GM18526 (cell line): ENCODE results near the gene HSPA12A.

Experiments
- POLR2A ChIP-seq: IDR thresholded peaks from 3 replicates; pipeline ENCODE4 v1.6.1; 2011; ENCODE audit not compliant: insufficient read length; ENCODE audit errors: extremely low read depth

HSPA12A gene, protein sequence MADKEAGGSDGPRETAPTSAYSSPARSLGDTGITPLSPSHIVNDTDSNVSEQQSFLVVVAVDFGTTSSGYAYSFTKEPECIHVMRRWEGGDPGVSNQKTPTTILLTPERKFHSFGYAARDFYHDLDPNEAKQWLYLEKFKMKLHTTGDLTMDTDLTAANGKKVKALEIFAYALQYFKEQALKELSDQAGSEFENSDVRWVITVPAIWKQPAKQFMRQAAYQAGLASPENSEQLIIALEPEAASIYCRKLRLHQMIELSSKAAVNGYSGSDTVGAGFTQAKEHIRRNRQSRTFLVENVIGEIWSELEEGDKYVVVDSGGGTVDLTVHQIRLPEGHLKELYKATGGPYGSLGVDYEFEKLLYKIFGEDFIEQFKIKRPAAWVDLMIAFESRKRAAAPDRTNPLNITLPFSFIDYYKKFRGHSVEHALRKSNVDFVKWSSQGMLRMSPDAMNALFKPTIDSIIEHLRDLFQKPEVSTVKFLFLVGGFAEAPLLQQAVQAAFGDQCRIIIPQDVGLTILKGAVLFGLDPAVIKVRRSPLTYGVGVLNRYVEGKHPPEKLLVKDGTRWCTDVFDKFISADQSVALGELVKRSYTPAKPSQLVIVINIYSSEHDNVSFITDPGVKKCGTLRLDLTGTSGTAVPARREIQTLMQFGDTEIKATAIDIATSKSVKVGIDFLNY

DNA sequence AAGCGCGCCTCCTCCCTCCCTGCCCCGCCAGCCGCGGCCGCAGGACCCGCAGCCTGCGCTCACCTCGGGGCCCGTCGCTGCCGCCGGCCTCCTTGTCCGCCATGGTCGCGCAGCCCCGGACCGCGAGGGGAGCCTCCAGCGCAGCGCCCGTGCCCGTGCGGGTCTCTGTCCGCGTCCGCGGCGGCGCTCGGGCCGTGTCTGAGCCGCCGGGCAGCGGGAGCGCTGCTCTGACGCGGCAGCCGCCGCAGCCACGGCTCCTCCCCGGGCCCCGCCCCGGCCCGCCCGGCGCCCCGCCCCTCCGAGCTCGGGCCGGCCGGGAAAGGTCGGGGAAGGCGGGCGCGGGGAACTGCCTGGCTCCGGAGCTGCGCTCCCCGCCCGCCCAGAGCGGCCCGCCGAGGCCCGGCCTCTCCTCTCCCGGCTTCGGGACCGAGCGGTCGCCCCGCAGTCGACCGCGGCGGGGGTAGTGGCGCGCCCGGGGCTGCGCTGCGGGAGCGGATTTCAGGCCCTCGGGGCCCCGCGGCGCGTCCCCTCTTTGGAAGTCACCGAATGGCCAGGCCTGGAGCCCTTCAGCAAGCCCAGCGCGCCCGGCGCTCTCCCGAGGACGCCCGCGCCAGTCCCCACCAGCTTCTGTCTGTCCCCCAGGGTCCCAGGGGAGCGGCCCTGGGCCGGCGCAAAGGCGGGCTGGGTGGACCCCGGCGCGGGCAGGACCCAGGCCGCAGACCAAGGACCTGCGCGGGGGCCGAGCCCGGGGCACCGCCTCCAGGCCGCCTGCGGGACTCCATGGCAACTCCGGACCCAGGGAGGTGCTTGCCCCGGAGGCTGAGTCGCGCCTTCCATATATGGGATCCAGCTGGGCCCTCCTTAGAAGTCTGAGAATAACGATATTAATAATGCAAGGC, at the start of gene HSPA12A:
HSPA12A (minus strand) TSS at position 200 of the 899 bp plus-strand sequence; CDS start at position 103, 97 bp downstream.
- no peak for TF ChIP-seq POLR2A

DNA sequence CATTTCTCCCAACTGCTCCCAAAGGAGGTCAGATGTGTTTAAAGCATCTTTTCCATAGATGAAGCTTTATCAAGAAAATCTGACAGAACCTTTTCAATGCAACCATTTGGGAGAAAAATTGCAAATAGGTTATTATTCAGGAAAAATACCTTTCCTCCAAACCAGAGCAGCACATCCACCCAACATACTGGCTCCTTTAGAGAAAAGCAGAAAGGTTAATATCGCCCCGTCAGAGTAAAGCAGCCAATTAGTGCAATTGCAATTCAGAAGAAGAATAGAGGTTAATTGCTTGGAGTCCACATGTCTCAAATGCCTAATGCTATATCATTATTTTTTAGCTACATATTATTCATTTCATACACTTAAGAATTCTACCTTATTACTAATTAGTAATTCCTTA, 48.9 kb upstream of the HSPA12A start:
- TF ChIP-seq POLR2A: no peak

DNA sequence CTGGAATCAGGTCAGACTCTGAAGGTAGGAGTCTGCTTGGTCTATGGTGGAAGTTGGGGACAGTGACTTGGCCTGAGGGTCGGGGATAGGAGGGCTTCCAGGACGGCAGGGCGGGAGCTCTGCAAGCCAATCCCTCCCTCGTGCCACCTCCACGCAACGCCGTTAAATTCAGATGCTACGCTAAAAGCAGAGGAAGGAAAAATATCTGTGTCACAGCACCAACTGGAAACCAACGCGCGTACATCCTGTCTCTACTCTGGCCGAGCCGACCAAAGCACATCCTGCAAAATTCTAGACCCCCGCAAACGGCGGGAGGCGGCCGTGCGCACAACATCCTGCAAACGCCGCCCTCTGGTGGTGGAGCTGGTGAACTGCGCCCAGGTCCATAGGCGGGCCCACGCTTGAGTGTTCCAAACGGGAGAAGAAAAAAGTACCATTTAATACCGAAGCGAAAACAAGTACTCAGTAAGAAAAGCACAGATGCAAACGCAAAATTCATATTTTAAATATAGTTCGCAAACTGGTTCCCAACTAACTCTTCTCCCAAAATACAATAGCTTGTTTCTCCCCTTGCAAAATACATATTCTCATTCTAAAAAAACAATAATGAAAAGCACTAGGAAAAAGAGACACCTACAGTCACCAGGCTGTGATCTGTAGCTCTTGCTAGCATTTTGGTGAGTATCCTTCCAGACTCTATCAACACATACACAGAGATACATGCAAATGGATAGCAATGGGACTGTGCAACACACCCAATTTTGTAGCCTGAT, 45.7 kb upstream of the HSPA12A start:
- no peak for TF ChIP-seq POLR2A

DNA sequence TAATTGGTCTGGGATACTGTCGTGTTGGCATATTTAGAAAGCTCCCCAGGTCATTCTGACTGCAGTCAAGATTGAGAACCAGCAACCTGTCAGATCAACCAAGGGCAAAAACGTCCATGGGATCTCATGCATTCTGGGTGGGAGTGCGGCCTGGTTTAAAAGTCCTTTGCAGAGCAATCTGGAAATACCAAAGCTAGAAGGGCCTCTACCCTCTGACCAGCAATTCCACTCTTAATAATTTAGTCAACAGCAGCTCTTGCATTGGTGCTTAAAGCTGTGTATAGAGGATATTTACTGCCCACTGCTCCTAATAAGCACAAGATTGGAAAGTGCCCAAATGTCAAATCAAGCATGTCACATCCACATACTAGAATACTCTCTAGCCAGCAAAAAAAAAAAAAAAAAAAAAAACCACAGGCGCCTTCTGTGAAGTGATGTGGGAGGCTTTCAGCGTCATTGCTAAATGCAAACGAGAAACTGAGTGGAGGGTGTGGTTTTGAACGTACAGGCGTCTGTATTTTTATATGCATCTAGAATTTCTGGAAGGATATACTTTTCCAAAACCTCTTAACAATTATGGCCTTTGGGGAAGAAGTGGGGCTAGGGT, 44.8 kb upstream of the HSPA12A start:
- no peak for TF ChIP-seq POLR2A

DNA sequence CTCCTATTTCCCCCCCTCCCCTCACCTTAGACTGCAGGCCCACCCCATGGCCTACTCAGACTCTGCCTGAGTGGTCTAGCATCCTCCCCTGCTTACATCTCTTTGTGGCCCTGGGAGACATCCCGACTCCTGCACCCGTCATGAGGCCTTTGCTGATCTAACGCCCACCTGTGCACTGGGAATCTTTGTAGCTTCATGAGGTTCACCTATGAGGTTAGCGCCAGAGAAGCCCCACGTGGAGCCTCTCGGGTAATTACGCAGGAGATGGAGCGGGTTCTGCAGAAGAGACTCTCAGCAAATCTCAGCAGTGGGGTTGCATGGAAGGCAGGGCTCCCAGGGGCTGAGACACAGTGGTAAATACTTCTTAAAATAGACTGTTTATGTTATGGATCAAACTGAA, 43.5 kb upstream of the HSPA12A start:
- no peak for TF ChIP-seq POLR2A

DNA sequence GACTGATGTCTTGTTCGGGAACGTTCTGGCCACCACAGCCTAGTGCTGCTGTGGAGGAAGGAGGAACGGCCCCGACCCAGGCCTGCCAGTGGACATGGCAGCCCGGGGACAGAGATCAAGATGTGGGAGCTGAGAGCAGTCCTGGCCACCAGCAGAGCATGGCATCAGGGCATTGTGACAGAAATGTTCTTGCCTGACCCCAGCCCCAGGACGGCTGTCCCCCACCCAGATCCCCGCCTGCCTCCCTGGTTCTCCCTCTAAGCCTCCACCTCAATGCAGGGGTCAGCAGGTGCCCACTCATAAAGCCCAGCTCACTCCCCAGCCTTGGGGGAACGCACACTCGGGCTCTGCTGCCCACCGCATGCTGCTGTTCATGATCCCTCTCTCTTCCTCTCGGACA, 42.9 kb upstream of the HSPA12A start:
- no peak for TF ChIP-seq POLR2A

DNA sequence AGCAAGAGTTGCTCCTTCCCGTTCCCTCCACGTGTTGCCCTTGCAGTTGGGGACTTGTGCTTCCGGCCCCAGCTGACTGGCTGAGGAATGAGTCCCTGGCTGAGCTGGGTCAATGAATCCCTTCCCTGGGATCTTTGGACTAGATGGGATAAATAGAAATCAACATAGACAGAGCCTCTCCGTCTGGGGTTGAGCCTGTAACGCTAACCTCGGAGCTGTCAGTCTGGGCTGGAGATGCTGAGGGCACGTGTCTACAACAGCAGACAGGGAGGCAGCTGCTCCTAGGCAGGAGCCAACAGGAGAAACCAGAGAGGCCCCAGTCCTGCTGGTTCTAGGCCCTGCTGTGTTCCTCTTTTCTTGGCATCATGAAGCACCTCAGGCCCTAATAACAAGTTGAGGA, 42.3 kb upstream of the HSPA12A start:
- no peak for TF ChIP-seq POLR2A

DNA sequence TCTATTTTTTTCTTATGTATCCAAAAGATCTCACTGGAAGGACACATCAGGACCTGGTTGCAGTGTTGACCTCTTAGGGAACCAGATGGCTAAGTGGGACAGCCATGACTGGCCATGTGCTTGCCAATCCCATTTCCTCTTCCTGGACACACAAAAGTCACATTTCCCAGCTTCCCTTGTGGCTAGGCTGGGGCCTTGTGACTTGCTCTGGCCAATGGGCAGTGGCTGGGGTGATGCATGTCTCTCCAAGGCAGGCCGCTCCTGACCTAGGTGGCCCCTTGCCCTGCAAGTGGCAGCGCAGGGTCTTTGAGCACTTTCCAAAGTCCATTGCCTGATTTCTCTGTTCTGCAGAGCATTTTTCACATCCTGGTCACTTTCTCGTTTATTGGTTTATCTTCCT, 41.7 kb upstream of the HSPA12A start:
- no peak for TF ChIP-seq POLR2A

DNA sequence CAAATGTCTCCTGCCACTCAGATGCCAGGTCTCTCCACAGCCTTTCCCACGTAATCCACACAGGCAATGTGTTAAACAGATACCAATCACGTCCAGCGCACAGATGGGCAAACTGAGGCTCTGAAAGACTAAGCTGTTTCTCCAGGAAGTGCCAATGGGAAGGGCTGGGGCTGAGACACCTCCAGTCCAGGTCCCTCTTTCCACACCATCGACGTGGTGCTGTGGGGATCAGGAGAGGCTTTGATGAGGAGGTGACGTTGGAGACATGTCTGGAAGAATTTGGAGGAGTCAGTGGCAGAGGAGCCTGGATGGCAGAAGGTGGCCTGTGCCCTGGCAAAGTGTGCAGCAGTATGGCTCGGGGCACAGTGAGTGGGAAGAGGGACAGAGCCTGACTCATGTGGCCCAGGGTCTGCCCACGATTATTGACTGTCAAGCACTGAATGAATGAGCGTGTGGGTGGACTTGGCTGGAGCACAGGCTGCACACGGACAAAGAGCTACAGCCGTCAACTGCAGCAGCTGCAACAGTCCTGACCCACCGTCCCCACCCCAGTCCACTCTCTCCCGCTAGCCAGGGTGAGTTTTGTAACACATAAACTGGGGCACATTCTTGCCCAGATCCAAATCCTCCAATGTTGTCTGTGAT, 40.8 kb upstream of the HSPA12A start:
- TF ChIP-seq POLR2A: no peak

DNA sequence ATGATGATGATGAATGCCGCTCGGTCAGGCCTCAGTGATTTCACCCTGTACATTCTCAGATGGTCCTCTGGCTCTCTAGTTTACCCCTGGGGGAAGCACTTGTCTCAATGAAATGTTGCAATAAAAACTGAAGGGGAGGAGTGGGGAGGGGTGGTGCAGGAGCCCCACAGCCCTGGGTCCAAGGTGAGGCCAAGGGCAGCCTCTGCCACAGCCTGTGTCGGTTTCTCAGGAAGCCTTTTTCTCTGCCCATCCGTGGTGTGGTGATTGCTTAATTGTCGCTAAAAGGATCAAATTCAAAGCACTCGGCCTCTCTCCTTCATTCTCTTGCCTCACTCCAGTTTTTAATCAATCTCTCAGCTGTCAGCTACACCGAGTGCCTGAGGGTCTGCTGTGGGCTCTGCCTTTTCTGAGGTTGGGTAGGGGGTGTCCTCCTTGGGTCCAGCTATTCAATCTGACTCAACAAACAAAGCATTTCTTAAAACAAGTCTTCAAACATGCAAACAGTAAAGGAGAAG, 39.1 kb upstream of the HSPA12A start:
- TF ChIP-seq POLR2A: no peak

DNA sequence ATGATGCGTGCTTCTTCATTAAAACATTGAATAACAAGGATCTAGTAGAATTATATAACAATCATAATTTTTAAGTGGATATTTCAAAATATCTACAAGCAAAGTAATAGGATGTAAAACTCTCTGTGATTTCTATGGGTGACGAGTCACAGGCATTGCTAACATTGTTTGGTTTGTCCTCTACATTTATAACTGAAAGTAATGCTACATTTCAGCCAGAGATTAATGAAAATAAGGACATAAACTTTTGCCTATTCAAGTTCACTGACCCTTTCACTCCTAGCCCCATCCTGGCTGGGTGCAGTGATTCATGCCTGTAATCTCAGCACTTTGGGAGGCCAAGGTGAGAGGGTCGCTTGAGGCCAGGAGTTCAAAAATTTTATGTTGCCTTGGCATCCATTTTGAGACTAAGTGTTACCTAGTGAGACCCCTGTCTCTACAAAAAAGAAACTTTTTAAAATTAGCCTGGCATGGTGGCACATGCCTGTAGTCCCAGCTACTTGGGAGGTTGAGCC, 38.4 kb upstream of the HSPA12A start:
- no peak for TF ChIP-seq POLR2A

DNA sequence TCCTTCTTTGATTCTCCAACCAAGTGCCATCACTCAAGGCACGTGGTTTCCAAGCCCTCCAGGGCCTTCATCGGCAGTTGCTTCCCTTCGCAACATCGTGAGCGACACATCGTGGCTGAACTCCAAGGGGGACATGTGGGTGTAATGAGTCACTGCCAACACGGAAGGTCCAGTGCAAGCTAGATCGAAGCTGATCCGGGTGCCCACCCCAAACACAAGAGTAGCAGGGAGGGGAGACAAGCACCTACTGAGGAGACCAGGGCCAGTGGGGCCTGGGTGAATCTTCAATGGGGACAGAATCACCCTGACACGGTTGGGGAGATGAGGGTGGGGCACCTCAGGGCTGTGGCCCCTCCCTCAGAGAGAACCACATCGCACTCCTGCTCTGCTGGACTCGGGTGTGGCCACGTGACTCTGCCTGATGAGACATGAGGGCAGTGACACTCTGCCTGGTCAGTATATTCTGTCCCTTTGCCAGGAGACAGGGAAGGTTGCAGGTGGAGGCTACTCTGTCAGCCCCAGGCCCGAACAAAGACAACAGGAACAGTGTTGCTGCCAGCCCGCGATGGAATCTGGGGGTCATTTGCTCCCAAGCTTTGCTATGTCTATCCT, 36.8 kb upstream of the HSPA12A start:
- no peak for TF ChIP-seq POLR2A

DNA sequence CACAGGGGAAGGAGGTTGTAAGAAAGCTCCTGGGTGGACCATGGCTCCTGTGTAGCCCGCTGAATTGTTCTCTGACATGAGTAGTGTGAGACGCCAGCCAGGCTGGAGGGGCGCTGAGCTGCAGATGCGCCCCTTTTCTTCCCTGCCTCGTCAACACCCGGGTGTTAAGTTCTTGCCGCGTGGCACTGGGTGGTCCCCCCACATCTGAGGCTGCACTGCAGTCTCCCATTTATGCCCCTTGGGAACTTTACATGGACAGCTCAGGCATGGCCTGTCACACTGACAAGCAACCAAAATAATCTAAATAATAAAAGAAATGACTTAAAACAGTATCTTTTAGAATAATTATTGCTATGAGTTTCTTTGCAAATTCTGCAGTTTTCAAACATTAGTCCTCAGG, 34.6 kb upstream of the HSPA12A start:
- TF ChIP-seq POLR2A: no peak
